Measurements from ENCODE around the gene RHBDF2.

GRCh38 chr17:76422860-76423259 lies 78.4 kb downstream of the RHBDF2 start:
- TF ChIP-seq CTCF (IDR thresholded peaks at IDR 0.05) (no peak), POLR2A (IDR thresholded peaks at IDR 0.05) (no peak)

All from testis (tissue), 2 donors.